HCT116 (cell line): Measurements from ENCODE around the gene FAM120A. TPM values are rescaled to one million over a fixed set of nuclear protein-coding genes. Genes with fewer than 3 reads are reported as not detected.

Experiments used
- ATAC-seq: fragments of 200-7000 bp; cut with Tn5 transposase; 2 replicates; pipeline ENCODE4 v1.9.1; 2020; ENCODE audit warnings: mild to moderate bottlenecking, moderate library complexity
- BruUV-seq: library from RNA; stranded (reverse); fragments of 400-500 nt; replicated peaks from 2 replicates; lab custom pipeline; 2021; lab: Mats Ljungman, UMichigan
- CTCF ChIA-PET: fragments of 300-600 bp; sonication (Branson Sonifier 250); formaldehyde crosslinking; loops from one replicate; lab custom pipeline; 2021; ENCODE audit warnings: antibody characterized with exemption; lab: Charles Lee
- POLR2A ChIA-PET: fragments of 300-600, 350-600 bp; sonication (Branson Sonifier 250); formaldehyde crosslinking; loops from one replicate; lab custom pipeline; 2021; ENCODE audit warnings: antibody characterized with exemption; lab: Charles Lee
- RAD21 ChIA-PET, 2 experiments: fragments of 300-600 bp; sonication (Branson Sonifier 250); formaldehyde crosslinking; loops; one replicate each; lab custom pipeline; 2023; ENCODE audit warnings: low total read pairs in 2 of 2; ENCODE audit not compliant: uncharacterized antibody in 2 of 2, unreplicated experiment in 2 of 2, low non-redundant PET in 1 of 2; lab: Charles Lee
- DNase-seq: peaks from one replicate; pipeline ENCODE4 v3.0.0-alpha.2; 2010; ENCODE audit warnings: low read depth, low spot score
- H2AFZ ChIP-seq: fragments of 200-600 bp; shearing (Covaris generic), sonication (generic); 2 replicates; pipeline ENCODE4 v1.6.1; 2017; ENCODE audit warnings: low read depth, mixed run types, mixed read lengths, antibody characterized with exemption, low read length; ENCODE audit not compliant: poor library complexity, severe bottlenecking
- H3K27ac ChIP-seq: 2 replicates; pipeline ENCODE4 v1.5.1; 2012; ENCODE audit warnings: low read depth, low read length
- H3K27me3 ChIP-seq: fragments of 200-600 bp; sonication (generic); 2 replicates; pipeline ENCODE4 v1.6.1; 2016; ENCODE audit warnings: mixed run types, low read length, mixed read lengths; ENCODE audit not compliant: insufficient read depth
- H3K36me3 ChIP-seq, 2 experiments: fragments of 200-500 bp in 1 of 2; fragments of 200-600 bp in 1 of 2; sonication (Bioruptor generic) in 1 of 2; sonication (generic) in 1 of 2; 2 replicates each; pipeline versions ENCODE4 v1.5.1 to v1.6.1; 2014 to 2016; ENCODE audit warnings: low read length in 2 of 2, inconsistent platforms in 1 of 2, mixed read lengths in 1 of 2, mixed run types in 1 of 2; ENCODE audit not compliant: insufficient read depth in 2 of 2, control insufficient read depth in 1 of 2
- H3K4me1 ChIP-seq, 2 experiments: fragments of 200-600 bp in 1 of 2; sonication (generic) in 1 of 2; 2 replicates each; pipeline versions ENCODE4 v1.5.1 to v1.6.1; 2012 to 2017; ENCODE audit warnings: low read length in 2 of 2, inconsistent platforms in 1 of 2, mild to moderate bottlenecking in 1 of 2, mixed read lengths in 1 of 2, mixed run types in 1 of 2, moderate library complexity in 1 of 2; ENCODE audit not compliant: insufficient read depth in 2 of 2, control insufficient read depth in 1 of 2
- H3K4me2 ChIP-seq: fragments of 200-600 bp; sonication (generic); 2 replicates; pipeline ENCODE4 v1.6.1; 2017; ENCODE audit warnings: mixed run types, low read length, mixed read lengths
- H3K4me3 ChIP-seq, 2 experiments: fragments of 200-600 bp in 1 of 2; sonication (generic) in 1 of 2; replicated peaks in 1 of 2; 2 replicates each; pipeline ENCODE4 v1.5.1; 2011 to 2016; ENCODE audit warnings: low read length in 2 of 2, control low read depth in 1 of 2, low read depth in 1 of 2, mild to moderate bottlenecking in 1 of 2, mixed read lengths in 1 of 2, mixed run types in 1 of 2
- H3K79me2 ChIP-seq: fragments of 200-600 bp; sonication (generic); 2 replicates; pipeline ENCODE4 v1.6.1; 2017; ENCODE audit warnings: mild to moderate bottlenecking, mixed run types, low read length, moderate library complexity, mixed read lengths; ENCODE audit not compliant: insufficient read depth
- H3K9ac ChIP-seq: fragments of 200-600 bp; sonication (generic); 2 replicates; pipeline ENCODE4 v1.6.1; 2016; ENCODE audit warnings: low read length, mixed read lengths
- H3K9me2 ChIP-seq: fragments of 200-600 bp; sonication (generic), shearing (Covaris generic); 2 replicates; pipeline ENCODE4 v1.6.1; 2017; ENCODE audit warnings: mixed run types, mild to moderate bottlenecking, moderate library complexity; ENCODE audit not compliant: insufficient read depth
- H3K9me3 ChIP-seq, 2 experiments: fragments of 200-500 bp in 1 of 2; fragments of 200-600 bp in 1 of 2; sonication (Bioruptor generic) in 1 of 2; sonication (generic) in 1 of 2; 2 replicates each; pipeline ENCODE4 v1.6.1; 2014 to 2017; ENCODE audit warnings: low read length in 2 of 2, mixed read lengths in 2 of 2, inconsistent platforms in 1 of 2, low read depth in 1 of 2, mild to moderate bottlenecking in 1 of 2, mixed run types in 1 of 2, moderate library complexity in 1 of 2; ENCODE audit not compliant: control insufficient read depth in 1 of 2, insufficient read depth in 1 of 2
- H4K20me1 ChIP-seq: fragments of 200-600 bp; sonication (generic), shearing (Covaris generic); 2 replicates; pipeline ENCODE4 v1.6.1; 2017; ENCODE audit warnings: mixed run types, mild to moderate bottlenecking, moderate library complexity; ENCODE audit not compliant: insufficient read depth
- ATF3 ChIP-seq: IDR thresholded peaks from 2 replicates; pipeline ENCODE4 v1.6.1; 2012
- CTCF ChIP-seq, 3 experiments: fragments of 200-600 bp in 1 of 3; sonication (generic) in 1 of 3; IDR thresholded peaks in 2 of 3; conservative IDR thresholded peaks in 1 of 3; 2 replicates each; pipeline ENCODE4 v1.5.1; 2012 to 2017; ENCODE audit warnings: low read depth in 2 of 3, low read length in 2 of 3, antibody characterized with exemption in 1 of 3, borderline replicate concordance in 1 of 3, control low read depth in 1 of 3, mild to moderate bottlenecking in 1 of 3, mixed read lengths in 1 of 3, mixed run types in 1 of 3, moderate library complexity in 1 of 3; ENCODE audit not compliant: insufficient read depth in 1 of 3
- EGR1 ChIP-seq: IDR thresholded peaks from 2 replicates; pipeline ENCODE4 v1.6.1; 2012; ENCODE audit warnings: low read depth
- ELF1 ChIP-seq: IDR thresholded peaks from 2 replicates; pipeline ENCODE4 v1.6.1; 2012; ENCODE audit warnings: low read depth, borderline replicate concordance
- EZH2 ChIP-seq: fragments of 200-600 bp; sonication (generic); IDR thresholded peaks from 2 replicates; pipeline ENCODE4 v1.6.1; 2017; ENCODE audit warnings: antibody characterized with exemption, mixed run types
- EZH2phosphoT487 ChIP-seq: fragments of 200-600 bp; IDR thresholded peaks from 2 replicates; pipeline ENCODE4 v1.6.1; 2018; ENCODE audit warnings: antibody characterized with exemption, borderline replicate concordance
- FOSL1 ChIP-seq: IDR thresholded peaks from 2 replicates; pipeline ENCODE4 v1.6.1; 2012; ENCODE audit warnings: low read depth
- JUND ChIP-seq: IDR thresholded peaks from 2 replicates; pipeline ENCODE4 v1.6.1; 2012
- POLR2AphosphoS5 ChIP-seq: IDR thresholded peaks from 2 replicates; pipeline ENCODE4 v1.6.1; 2011; ENCODE audit warnings: mild to moderate bottlenecking, low read depth, low read length, moderate library complexity
- RAD21 ChIP-seq: IDR thresholded peaks from 2 replicates; pipeline ENCODE4 v1.6.1; 2012; ENCODE audit warnings: low read depth, mild to moderate bottlenecking
- SIN3A ChIP-seq: IDR thresholded peaks from 2 replicates; pipeline ENCODE4 v1.6.1; 2012; ENCODE audit warnings: low read depth
- SP1 ChIP-seq: IDR thresholded peaks from 2 replicates; pipeline ENCODE4 v1.6.1; 2012; ENCODE audit warnings: low read depth
- SRF ChIP-seq: IDR thresholded peaks from 2 replicates; pipeline ENCODE4 v1.6.1; 2012; ENCODE audit warnings: low read depth
- intact Hi-C: fragments of 100-400 bp; cut with micrococcal nuclease; formaldehyde crosslinking; loops from 2 replicates; pipeline ENCODE4 v1.10.0; 2022
- total RNA-seq: library from RNA; stranded (reverse); gene quantifications from one replicate; pipeline ENCODE4 v1.2.1, GENCODE V29; 2021; ENCODE audit not compliant: unreplicated experiment

Gene FAM120A
- total RNA-seq, 1 experiment from 2014 or later: 122 TPM

GRCh38 chr9:93507768-93508167 is 56.3 kb downstream of the FAM120A start:
- H2AFZ ChIP-seq: no peak overlapping the region
- ATAC-seq: no peak
- CTCF ChIA-PET: no interaction called here
- intact Hi-C loops: no loop called here
- no TSS peak for BruUV-seq
- H4K20me1 ChIP-seq: peaks cover 4% of the 10 kb centered on the region; the same call in 1 of the 2 replicates
- no peak for TF ChIP-seq ATF3
- TF ChIP-seq EZH2phosphoT487: no peak
- TF ChIP-seq ELF1: no peak
- no peak for TF ChIP-seq CTCF (IDR thresholded peaks at IDR 0.05 in 2 of 3, conservative IDR thresholded peaks at IDR 0.05 in 1 of 3; ENCODE audit: borderline replicate concordance in 1 of 3, insufficient read depth in 1 of 3, low read depth in 2 of 3, low read length in 2 of 3)
- H3K4me3 ChIP-seq: no peak overlapping the region
- H3K4me1 ChIP-seq: no peaks in the 10 kb centered on the region; a peak in 1 of 4 replicates
- no peak overlapping the region for H3K4me2 ChIP-seq
- peaks cover 93% of the 10 kb centered on the region for H3K79me2 ChIP-seq
- H3K9me2 ChIP-seq: no peaks in the 10 kb centered on the region
- DNase-seq: no peak
- no peak overlapping the region for H3K27ac ChIP-seq
- POLR2A ChIA-PET: no interaction called here
- H3K9ac ChIP-seq: no peak overlapping the region
- no peaks in the 10 kb centered on the region for H3K27me3 ChIP-seq
- H3K9me3 ChIP-seq: no peaks in the 10 kb centered on the region
- peaks cover 0 to 5% of the 10 kb centered on the region in 2 experiments; a peak in 1 of 4 replicates for H3K36me3 ChIP-seq
- RAD21 ChIA-PET: no interaction called here

- intact Hi-C loops: no loop called here
Measured at GRCh38 chr9:93508207-93508606, 56.7 kb downstream of the FAM120A start.

More at GRCh38 chr9:93508207-93508606, 56.7 kb downstream of the FAM120A start:
- Histone ChIP-seq H3K27ac (no peak overlapping the region), H3K79me2 (peaks cover 93% of the 10 kb centered on the region), H4K20me1 (peaks cover 4% of the 10 kb centered on the region; the same call in 1 of the 2 replicates), H3K9ac (no peak overlapping the region), H3K9me2 (no peaks in the 10 kb centered on the region), H3K36me3 (peaks cover 0 to under 1% of the 10 kb centered on the region in 2 experiments; a peak in 1 of 4 replicates), H3K4me1 (no peaks in the 10 kb centered on the region; a peak in 1 of 4 replicates), H3K4me3 (no peak overlapping the region), H3K4me2 (no peak overlapping the region), H3K9me3 (no peaks in the 10 kb centered on the region), H2AFZ (no peak overlapping the region), H3K27me3 (no peaks in the 10 kb centered on the region)
- no peak for DNase-seq
- ChIA-PET POLR2A (no interaction called here), RAD21 (no interaction called here), CTCF (no interaction called here)
- TF ChIP-seq SIN3A: no peak
- TF ChIP-seq JUND: no peak
- TF ChIP-seq CTCF (IDR thresholded peaks at IDR 0.05 in 2 of 3, conservative IDR thresholded peaks at IDR 0.05 in 1 of 3; ENCODE audit: borderline replicate concordance in 1 of 3, insufficient read depth in 1 of 3, low read depth in 2 of 3, low read length in 2 of 3): no peak
- no peak for TF ChIP-seq ELF1
- TF ChIP-seq RAD21: no peak
- no peak for TF ChIP-seq SRF
- no peak for TF ChIP-seq FOSL1
- no peak for TF ChIP-seq SP1
- no peak for TF ChIP-seq EGR1
- TF ChIP-seq POLR2AphosphoS5: no peak
- no peak for TF ChIP-seq EZH2phosphoT487
- TF ChIP-seq EZH2: no peak
- no TSS peak for BruUV-seq
- no peak for ATAC-seq
